HG02610 (cell line): Measurements from ENCODE around the gene RNGTT.
"Not testable (repeated sequence)": the region's sequence is repeated elsewhere in the genome, so short reads cannot be mapped to it uniquely, and the experiment has no call there.

Experiments
- ATAC-seq: cut with Tn5 transposase; IDR thresholded peaks from one replicate; pipeline ENCODE4 v1.9.1; 2021; ENCODE audit warnings: mild to moderate bottlenecking, moderate library complexity; ENCODE audit not compliant: unreplicated experiment

Gene RNGTT

GRCh38 chr6:88869263-88870020 is 94.0 kb downstream of the RNGTT start:
- no peak for ATAC-seq

- no peak for ATAC-seq
Observed at GRCh38 chr6:88867841-88868731, 95.3 kb downstream of the RNGTT start.

GRCh38 chr6:88866856-88867255 is 96.6 kb downstream of the RNGTT start:
- no peak for ATAC-seq

GRCh38 chr6:88865275-88865674 is 98.1 kb downstream of the RNGTT start:
- no peak for ATAC-seq

GRCh38 chr6:88864359-88865054 is 98.9 kb downstream of the RNGTT start:
- ATAC-seq: no peak

GRCh38 chr6:88860310-88860709 is 103.1 kb downstream of the RNGTT start:
- no peak for ATAC-seq

GRCh38 chr6:88858455-88858854 is 105.0 kb downstream of the RNGTT start:
- no peak for ATAC-seq

GRCh38 chr6:88856566-88856965 is 106.9 kb downstream of the RNGTT start:
- ATAC-seq: no peak

GRCh38 chr6:88855541-88856147 is 107.8 kb downstream of the RNGTT start:
- no peak for ATAC-seq

GRCh38 chr6:88852775-88853174 is 110.6 kb downstream of the RNGTT start:
- no peak for ATAC-seq

GRCh38 chr6:88852000-88852399 is 111.4 kb downstream of the RNGTT start:
- no peak for ATAC-seq

- no peak for ATAC-seq
Observed at GRCh38 chr6:88848870-88849269, 114.5 kb downstream of the RNGTT start.

- ATAC-seq: no peak
Observed at GRCh38 chr6:88843040-88843439, 120.4 kb downstream of the RNGTT start.

- no peak for ATAC-seq
Observed at GRCh38 chr6:88842320-88842719, 121.1 kb downstream of the RNGTT start.

- ATAC-seq: no peak
Observed at GRCh38 chr6:88840796-88841539, 122.5 kb downstream of the RNGTT start.

- no peak for ATAC-seq
Observed at GRCh38 chr6:88840289-88840688, 123.1 kb downstream of the RNGTT start.

- no peak for ATAC-seq
Observed at GRCh38 chr6:88839280-88839679, 124.1 kb downstream of the RNGTT start.

- ATAC-seq: no peak
Observed at GRCh38 chr6:88835210-88835609, 128.2 kb downstream of the RNGTT start.

- ATAC-seq: not testable (repeated sequence)
Observed at GRCh38 chr6:88833071-88833470, 130.3 kb downstream of the RNGTT start.

GRCh38 chr6:88827599-88827998 is 135.8 kb downstream of the RNGTT start:
- not testable (repeated sequence) for ATAC-seq
